Ascending aorta (tissue), 2 donors: Measurements from ENCODE around the gene ETF1. TPM values are rescaled to one million over a fixed set of nuclear protein-coding genes. Genes with fewer than 3 reads are reported as not detected.
A peak's percentile ranks its signal among the peaks of the same experiment; 100 is the strongest.

Source experiments
- DNase-seq, 2 donors: peaks; one replicate each; pipeline ENCODE4 v3.0.0-alpha.2; 2019; ENCODE audit warnings: low spot score in 2 of 2
- H3K27ac ChIP-seq, 2 donors: fragments of 200-600 bp; sonication (generic); one replicate each; pipeline ENCODE4 v1.5.1; 2016 to 2017; ENCODE audit warnings: mild to moderate bottlenecking in 1 of 2
- H3K27me3 ChIP-seq: fragments of 200-600 bp; sonication (generic); one replicate; pipeline ENCODE4 v1.5.1; 2017
- H3K36me3 ChIP-seq, 2 donors: fragments of 200-600 bp; sonication (generic); one replicate each; pipeline ENCODE4 v1.5.1; 2016
- H3K4me1 ChIP-seq, 2 donors: fragments of 200-600 bp; sonication (generic); one replicate each; pipeline ENCODE4 v1.5.1; 2016 to 2017; ENCODE audit warnings: mild to moderate bottlenecking in 1 of 2
- H3K4me3 ChIP-seq, 2 donors: fragments of 200-600 bp; sonication (generic); one replicate each; pipeline ENCODE4 v1.5.1; 2016 to 2017; ENCODE audit warnings: mild to moderate bottlenecking in 1 of 2
- H3K9me3 ChIP-seq, 2 donors: fragments of 200-600 bp; sonication (generic); one replicate each; pipeline ENCODE4 v1.5.1; 2016
- intact Hi-C: fragments of 100-400 bp; cut with DNase I; formaldehyde crosslinking; loops from one replicate; pipeline ENCODE4 v1.15.1; 2023
- total RNA-seq: library from RNA; depleted of rRNA; stranded (reverse); fragments of >200 nt; gene quantifications from one replicate; pipeline ENCODE4 v1.1.0, GENCODE V29; 2016
- TF ChIP-seq, protein P1 (sequence below), 3 experiments: fragments of 200-600 bp in 2 of 3; fragments of 450-650 bp in 1 of 3; sonication (generic) in 2 of 3; IDR thresholded peaks; one replicate each; pipeline ENCODE4 v1.5.1; 2016 to 2019; ENCODE audit warnings: antibody characterized with exemption in 3 of 3, mild to moderate bottlenecking in 1 of 3, moderate library complexity in 1 of 3

ETF1 gene
- total RNA-seq, 1 donor from 2014 or later = 28.2 TPM

DNA sequence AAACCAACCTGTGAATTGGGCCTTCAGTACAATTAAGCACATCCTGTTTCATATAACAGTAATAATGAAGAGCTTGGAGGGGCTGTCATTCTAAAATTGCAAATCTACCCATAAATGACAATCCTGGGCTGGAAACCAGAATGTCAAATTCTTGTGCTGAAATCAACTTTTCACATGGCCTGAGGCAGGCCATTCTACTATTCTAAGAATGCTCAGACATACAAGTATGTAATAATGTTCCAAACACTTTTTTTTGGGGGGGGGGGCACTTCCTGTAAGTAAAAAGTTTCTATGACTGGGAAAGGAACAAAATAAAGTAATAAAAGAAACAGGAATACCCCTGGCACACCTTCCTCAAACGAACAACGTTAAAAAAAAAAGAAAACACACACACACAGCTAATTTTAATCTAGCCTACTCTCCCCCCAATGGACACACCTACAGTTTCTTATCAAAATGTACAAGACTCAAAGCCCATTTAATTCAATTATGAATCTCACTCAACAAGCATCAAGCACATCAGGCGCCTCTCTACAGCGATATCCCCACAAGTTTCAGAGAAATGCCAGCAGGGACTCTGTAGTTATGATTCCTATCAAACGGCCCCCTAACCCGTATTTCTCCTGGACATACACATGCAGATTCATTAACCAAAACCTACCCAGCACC, 1.4 kb downstream of the ETF1 start:
- Histone ChIP-seq H3K27ac (peak overlapping the region; percentile 99), H3K4me3 (peak overlapping the region; percentile 95 to 99), H3K27me3 (no peaks in the 10 kb centered on the region), H3K9me3 (no peaks in the 10 kb centered on the region), H3K4me1 (peaks cover 16 to 38% of the 10 kb centered on the region in 2 donors), H3K36me3 (no peaks in the 10 kb centered on the region)
- intact Hi-C loops = loop anchor here (2.0 to 5.0 kb wide), 5 partner anchors 37 to 861 kb away; partner anchors contain the start of genes KDM3B, SIL1 and SPATA24
- DNase-seq = no peak
- TF ChIP-seq, protein P1, sequence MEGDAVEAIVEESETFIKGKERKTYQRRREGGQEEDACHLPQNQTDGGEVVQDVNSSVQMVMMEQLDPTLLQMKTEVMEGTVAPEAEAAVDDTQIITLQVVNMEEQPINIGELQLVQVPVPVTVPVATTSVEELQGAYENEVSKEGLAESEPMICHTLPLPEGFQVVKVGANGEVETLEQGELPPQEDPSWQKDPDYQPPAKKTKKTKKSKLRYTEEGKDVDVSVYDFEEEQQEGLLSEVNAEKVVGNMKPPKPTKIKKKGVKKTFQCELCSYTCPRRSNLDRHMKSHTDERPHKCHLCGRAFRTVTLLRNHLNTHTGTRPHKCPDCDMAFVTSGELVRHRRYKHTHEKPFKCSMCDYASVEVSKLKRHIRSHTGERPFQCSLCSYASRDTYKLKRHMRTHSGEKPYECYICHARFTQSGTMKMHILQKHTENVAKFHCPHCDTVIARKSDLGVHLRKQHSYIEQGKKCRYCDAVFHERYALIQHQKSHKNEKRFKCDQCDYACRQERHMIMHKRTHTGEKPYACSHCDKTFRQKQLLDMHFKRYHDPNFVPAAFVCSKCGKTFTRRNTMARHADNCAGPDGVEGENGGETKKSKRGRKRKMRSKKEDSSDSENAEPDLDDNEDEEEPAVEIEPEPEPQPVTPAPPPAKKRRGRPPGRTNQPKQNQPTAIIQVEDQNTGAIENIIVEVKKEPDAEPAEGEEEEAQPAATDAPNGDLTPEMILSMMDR (IDR thresholded peaks at IDR 0.05) = no peak

DNA sequence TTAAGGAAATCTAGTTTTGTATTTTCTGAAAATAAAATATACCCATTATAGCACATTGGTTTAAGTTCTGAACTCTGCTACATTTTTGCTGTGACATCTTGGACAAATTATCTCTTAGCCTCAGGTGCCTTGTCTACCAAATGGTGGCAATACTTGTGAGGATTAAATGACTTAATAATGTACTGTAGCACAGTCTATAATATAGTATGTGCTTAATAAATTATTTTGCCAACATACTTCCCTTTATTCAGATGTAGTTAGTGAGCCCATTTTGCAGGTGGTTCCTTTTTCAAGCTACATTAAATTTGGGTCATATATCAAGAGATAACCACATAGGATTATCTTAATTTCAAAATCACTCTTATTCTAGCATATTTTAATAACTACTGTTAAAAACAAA, 3.2 kb downstream of the ETF1 start:
- Histone ChIP-seq H3K4me1 (peaks cover 11 to 26% of the 10 kb centered on the region in 2 donors), H3K27ac (no peak overlapping the region), H3K36me3 (peaks cover 0 to 8% of the 10 kb centered on the region in 2 donors), H3K27me3 (no peaks in the 10 kb centered on the region), H3K4me3 (no peak overlapping the region), H3K9me3 (no peaks in the 10 kb centered on the region)
- TF ChIP-seq, protein P1 (IDR thresholded peaks at IDR 0.05) = no peak
- DNase-seq = no peak
- intact Hi-C loops = loop anchor here (5.0 kb wide), 3 partner anchors 47 to 863 kb away; partner anchors contain the start of genes KDM3B and SPATA24

DNA sequence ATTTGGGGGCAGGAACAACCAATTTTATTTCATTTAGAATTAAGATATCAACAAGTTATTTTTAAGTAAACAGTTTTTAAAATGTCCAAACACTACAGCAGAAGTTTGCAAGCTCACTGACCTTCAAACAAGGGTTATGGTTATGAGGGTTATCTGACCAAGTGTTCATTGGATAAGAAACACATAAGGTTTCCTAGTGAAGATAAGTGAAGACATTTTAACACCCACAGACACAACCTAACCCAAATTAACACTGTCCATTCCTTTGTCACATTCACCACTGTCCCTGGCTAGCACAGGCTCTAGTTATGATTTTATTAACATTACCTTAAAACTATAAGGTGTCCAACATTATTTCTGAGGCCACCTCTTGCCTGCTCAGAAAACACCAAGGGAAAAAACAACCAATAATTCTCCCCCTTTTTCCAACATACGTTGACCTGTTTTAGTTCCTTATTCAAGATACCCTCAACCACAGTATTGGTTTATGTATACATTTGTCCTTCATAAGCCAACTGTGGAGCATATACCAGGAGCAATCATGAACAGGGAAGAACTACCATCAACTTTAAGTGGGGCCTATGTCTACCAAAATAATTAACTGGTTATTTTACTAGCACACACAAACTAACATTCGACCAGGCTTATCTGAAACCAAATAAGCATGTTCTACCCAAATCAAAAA, 4.0 kb downstream of the ETF1 start:
- H3K27ac ChIP-seq = no peak overlapping the region
- intact Hi-C loops = no loop called here
- H3K9me3 ChIP-seq = no peaks in the 10 kb centered on the region
- TF ChIP-seq, protein P1 (IDR thresholded peaks at IDR 0.05) = no peak
- H3K36me3 ChIP-seq = peaks cover 0 to 8% of the 10 kb centered on the region in 2 donors
- H3K4me1 ChIP-seq = peaks cover 5 to 23% of the 10 kb centered on the region in 2 donors
- H3K4me3 ChIP-seq = no peak overlapping the region
- no peak for DNase-seq
- no peaks in the 10 kb centered on the region for H3K27me3 ChIP-seq

DNA sequence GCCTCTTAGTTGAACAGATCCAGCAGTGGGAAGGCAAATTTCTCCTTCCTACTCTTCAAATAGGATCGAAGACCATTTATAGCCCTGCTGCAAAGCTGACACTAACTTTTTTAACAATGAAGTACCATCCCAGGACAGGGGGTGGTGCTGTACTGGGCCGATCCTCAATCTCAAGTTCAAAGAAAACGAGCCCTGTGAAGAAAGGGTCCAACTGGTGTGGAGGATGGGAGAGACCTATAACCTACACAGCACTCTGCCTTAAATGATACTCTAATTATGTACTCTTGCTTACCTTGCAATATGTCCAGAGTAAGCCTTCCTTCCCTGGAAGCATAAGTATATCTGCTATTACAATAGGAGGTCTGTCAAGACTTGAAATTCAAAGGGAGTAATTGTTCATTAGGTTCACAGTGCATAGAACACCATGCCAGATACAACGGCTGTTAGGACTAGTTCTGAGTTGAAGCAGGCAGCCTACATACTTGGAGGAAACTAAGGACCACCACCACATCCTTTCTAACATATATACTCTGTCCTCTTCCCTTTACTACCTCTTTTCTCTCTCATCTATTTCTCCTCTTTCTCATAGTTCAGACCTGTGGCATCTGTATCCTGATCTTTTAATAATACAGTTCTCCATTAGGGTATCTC, 6.2 kb downstream of the ETF1 start:
- peaks cover 0 to 8% of the 10 kb centered on the region in 2 donors for H3K36me3 ChIP-seq
- no peak overlapping the region for H3K27ac ChIP-seq
- H3K4me1 ChIP-seq = peaks cover 0 to 21% of the 10 kb centered on the region in 2 donors
- no peak overlapping the region for H3K4me3 ChIP-seq
- no peak for DNase-seq
- TF ChIP-seq, protein P1 (IDR thresholded peaks at IDR 0.05) = no peak
- no peaks in the 10 kb centered on the region for H3K27me3 ChIP-seq
- H3K9me3 ChIP-seq = no peaks in the 10 kb centered on the region
- intact Hi-C loops = no loop called here

DNA sequence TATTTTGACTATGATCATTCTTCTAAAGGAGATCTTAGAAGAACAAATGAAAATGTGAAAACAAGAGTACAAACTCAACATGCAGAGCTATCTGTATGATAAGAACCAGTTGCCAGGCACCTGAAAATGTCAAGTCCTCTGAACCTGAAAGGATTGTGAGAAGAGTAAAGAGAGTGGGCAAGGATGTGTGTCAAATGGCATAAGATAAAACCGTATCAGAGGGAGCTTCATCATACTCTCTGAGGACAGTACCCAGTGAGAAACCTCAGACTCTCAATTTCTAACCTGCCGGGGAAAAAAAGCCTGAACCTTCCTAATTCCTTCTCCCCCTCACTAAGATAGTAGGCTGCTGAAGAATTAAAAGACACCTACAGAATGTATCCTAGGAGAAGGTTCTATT, 6.8 kb downstream of the ETF1 start:
- no peak overlapping the region for H3K27ac ChIP-seq
- H3K4me1 ChIP-seq = peaks cover 0 to 15% of the 10 kb centered on the region in 2 donors
- TF ChIP-seq, protein P1 (IDR thresholded peaks at IDR 0.05) = no peak
- no peak for DNase-seq
- H3K4me3 ChIP-seq = no peak overlapping the region
- H3K9me3 ChIP-seq = no peaks in the 10 kb centered on the region
- H3K27me3 ChIP-seq = no peaks in the 10 kb centered on the region
- intact Hi-C loops = no loop called here
- peaks cover 0 to 8% of the 10 kb centered on the region in 2 donors for H3K36me3 ChIP-seq
